Inflammatory macrophage (primary cell): ENCODE data around the gene STARD8.

Experiments
- DNase-seq, 2 donors: peaks; one replicate each; pipeline ENCODE4 v3.0.0-alpha.2; 2020 to 2022

Gene STARD8

GRCh38 chrX:68754406-68754805 is 106.9 kb downstream of the STARD8 start:
- DNase-seq = no peak

GRCh38 chrX:68755616-68756125 is 108.2 kb downstream of the STARD8 start:
- no peak for DNase-seq

- DNase-seq = no peak
Measured at GRCh38 chrX:68757331-68757730, 109.9 kb downstream of the STARD8 start.

- no peak for DNase-seq
Measured at GRCh38 chrX:68757731-68758130, 110.3 kb downstream of the STARD8 start.

- no peak for DNase-seq
Measured at GRCh38 chrX:68758671-68759070, 111.2 kb downstream of the STARD8 start.

GRCh38 chrX:68761086-68761485 is 113.6 kb downstream of the STARD8 start:
- no peak for DNase-seq

GRCh38 chrX:68762766-68763165 is 115.3 kb downstream of the STARD8 start:
- no peak for DNase-seq

GRCh38 chrX:68763481-68763880 is 116.0 kb downstream of the STARD8 start:
- no peak for DNase-seq
